CD4-positive, alpha-beta T cell treated with Interleukin-4 for 4 hours (primary cell): ENCODE results near the gene CACNB2.
A peak's percentile ranks its signal among the peaks of the same experiment; 100 is the strongest.
"Not testable (repeated sequence)": the region's sequence is repeated elsewhere in the genome, so short reads cannot be mapped to it uniquely, and the experiment has no call there.

Source experiments
- DNase-seq: peaks from one replicate; pipeline ENCODE4 v3.0.0-alpha.2; 2020

The CACNB2 gene

DNA sequence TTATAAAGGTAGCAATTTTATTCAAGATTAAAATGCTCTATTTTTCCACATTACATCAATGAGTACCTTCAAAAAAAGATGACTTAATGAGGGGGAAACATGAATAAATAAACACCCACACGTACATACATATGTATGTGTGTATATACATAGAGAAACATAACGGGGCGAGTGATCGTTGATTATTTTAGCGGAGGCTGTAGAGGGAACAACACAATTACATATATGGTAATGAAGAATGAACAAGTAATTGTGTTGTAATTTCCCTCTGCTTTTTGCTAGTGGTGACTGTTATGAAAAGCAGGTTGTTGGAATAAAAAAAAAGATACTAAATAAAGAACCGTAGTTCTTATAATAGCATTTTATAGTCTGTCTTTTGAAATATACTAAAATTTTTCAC, 63.2 kb downstream of the CACNB2 start:
- DNase-seq: no peak

GRCh38 chr10:18204039-18204835, 64.0 kb downstream of the CACNB2 start:
- DNase-seq: peak; percentile 42

DNA sequence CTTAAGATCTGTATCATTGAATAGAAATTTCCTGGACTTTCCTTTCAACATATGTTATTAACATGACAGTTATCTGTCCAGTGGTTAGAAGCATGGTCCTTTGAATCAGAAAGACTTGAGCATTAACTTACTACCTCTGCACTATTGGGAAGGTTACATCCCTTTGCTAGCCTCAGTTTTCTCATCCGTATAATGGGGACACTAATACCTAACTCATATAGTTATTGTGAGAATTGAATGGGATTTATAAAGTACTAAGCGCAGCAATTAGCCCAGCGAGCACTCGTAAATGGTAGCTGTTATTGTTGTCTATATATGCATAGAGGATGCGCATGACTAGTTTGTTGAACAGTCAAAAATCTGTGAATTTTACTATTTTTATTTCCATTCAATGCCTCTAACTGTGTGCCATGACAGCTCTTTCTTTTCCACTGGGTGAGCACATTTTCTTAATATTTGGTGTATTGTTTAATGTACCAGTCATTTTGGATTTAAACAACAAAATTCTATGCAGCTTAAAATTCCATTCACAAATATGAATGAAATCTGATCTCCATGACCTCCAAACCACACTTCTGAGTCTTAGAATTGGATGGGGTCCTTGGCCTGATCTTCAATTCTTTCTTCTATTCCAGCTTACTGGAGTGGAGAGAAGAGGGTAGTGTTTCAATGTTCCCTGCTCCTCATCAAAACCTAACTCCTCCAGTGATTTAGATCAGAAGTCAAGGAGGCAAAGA, 65.0 kb downstream of the CACNB2 start:
- DNase-seq: no peak

- not testable (repeated sequence) for DNase-seq
These were observed 68.0 kb downstream of the CACNB2 start for GRCh38 chr10:18208186-18208585.

DNA sequence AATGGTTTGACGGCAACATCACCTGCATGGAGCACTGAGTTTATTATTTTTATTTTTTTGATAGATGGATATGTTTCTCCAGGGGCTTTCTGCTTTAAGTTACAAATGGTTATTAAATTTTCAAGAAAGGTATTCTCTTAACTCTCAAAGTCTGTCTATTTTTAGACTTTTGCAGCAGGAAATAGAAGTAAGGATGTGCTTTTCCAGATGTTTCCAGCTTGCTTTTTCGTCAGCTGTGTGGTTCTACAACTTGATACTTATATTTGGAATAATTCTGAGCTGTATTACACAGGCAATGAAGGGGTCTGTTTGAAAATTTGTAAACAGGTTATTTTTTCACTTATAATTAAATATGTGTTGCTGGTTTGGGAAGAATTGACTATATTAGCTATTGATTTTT, 69.0 kb downstream of the CACNB2 start:
- DNase-seq: no peak

- DNase-seq: no peak
These were observed 70.5 kb downstream of the CACNB2 start for GRCh38 chr10:18210711-18211110.

DNA sequence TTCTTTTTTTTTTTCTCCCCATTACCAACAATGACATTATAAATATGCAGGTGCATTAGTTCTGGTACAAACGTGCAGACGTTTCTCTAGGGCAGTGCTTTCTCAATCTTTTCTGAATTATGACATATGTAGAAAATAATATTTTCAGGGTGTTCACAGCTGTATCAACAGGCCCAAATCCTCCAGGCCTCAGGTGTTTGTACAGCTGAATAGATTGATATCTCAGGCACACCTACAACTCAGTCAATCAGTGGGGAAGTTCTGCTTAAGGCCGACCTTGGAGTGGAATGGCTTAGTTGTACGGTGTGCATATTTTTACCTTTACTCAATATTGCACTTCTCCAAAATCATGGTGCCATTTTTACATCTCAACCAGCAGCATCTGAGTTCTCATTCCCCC, 71.6 kb downstream of the CACNB2 start:
- no peak for DNase-seq

GRCh38 chr10:18213271-18213670, 73.0 kb downstream of the CACNB2 start:
- no peak for DNase-seq

DNA sequence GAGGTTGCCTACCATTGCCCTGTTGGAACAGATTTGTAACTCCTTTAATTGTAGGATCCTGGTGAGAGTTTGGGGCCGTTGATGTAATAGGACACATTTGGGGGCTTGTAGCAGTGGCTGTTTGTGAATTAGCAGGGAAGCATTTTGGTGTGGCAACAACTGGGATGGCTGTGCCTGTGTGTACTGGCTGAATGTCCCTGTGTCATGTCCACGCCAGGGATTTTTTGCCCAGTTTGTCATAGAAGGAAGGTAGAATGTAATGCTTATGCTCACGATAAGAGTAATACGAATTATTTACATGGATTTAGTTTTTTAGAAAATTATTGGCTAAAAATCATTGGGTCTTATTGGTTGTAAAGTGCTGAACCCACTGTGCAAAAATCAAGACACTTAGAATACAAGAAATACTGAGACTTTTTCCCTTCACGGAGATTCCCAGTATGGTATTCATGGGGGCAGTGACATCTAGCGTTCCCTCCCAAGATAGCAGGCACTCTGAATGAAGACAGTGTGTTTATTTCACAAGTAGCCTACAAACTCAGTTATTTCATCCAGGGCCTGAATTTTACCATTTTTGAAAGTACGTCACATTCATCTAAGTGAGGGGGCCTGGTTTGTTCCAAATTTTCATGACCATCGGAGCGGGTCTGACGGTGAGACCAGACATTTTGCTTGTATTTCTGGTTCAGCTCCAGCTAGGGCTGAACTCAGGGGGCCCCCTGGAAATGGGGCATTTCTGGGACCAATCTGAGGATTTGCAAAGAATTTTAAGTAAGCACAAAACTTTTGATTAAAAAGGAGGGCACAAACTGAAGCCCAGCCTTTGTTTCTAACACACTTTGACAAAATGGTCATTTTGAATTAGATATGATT, 74.7 kb downstream of the CACNB2 start:
- DNase-seq: peak; percentile 6

DNA sequence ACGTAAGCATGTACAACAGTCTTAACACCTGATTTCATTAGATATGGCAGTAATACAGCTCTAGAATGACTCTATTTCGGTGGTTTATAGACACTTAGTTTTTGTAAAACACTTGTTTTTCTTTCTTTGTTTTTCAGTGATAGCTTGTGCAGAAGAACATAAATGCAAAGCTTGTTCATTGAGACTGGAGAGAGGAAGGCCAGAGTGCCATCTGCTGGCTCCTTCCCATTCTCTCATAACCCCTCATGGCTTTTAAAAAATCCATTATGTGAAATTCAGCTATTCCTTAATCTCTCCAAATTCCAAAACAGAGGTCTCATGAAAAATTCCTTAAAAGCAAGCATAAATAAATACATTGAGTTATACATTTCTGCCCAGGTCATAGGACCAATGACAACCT, 76.3 kb downstream of the CACNB2 start:
- no peak for DNase-seq

GRCh38 chr10:18217577-18217976, 77.4 kb downstream of the CACNB2 start:
- DNase-seq: no peak

DNA sequence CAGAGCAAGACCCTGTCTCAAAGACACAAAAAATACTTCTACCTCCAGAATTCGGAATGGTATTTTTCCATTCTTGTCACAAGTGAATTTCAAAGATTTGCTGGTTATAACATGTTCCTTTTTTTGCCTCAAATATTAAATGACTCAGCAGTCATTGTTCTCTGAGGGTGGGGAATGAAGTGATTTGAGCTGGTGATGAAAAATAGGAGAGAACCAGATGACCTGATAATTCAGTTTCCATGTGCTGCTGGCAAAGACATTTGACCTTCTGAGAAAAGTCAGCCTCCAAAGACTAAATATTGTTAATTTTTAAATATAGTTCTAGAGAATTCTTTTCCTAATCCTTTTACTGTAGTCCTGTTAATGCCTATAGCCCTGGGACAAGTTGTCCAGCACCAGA, 78.9 kb downstream of the CACNB2 start:
- DNase-seq: no peak

- no peak for DNase-seq
These were observed 80.9 kb downstream of the CACNB2 start for GRCh38 chr10:18221123-18221522.

DNA sequence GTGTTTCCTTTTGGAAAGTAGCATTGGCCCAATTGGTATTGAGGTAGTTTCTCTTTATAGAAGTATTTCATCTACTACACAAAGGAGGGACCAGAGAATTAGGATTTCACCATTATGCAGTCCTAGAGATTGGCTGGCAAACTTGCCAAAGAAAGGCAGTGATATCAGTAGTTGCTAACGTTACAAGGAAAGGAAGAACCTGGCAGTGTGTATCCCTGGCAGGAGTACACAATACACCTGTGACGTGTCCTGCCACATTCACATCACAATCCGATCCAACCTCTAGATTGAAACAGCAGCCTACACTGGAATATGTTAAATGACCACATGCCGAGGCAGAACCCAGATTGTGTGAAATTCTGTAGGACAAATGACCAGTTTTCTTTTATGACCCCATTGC, 81.7 kb downstream of the CACNB2 start:
- DNase-seq: no peak

DNA sequence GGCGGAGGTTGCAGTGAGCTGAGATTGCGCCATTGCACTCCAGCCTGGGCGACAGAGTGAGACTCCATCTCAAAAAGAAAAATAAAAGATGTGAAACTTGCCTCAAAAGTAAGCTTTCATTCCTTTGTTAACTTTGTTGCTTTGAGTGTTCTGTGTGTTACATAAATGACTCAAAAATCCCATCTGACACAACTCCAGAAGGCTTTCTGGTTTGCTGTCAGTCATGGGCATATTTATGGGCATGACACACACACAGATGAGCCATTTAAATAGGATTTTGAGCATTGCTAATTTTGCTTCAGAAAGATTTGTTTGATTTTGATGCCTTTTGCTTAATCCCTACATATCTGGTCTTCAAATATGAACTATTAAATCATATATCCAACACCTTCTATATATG, 82.6 kb downstream of the CACNB2 start:
- DNase-seq: no peak

DNA sequence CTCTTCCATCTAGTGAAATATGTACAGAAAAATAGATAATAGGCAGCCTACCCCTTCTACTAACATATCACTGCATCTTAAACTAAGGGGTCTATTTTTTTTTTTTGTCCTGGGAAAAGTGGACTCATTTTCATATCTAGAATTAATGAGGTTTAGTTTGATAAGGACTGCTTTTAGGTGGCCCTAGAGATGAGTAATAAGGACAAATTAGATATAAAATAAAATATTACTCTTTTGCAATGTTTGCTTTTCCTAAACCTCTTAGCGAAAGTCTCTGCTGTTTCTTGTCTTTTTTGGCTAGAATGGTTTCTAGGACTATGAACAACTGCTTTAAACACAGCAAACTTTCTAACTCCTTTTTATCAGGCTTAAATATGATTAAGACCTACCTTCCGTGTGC, 83.7 kb downstream of the CACNB2 start:
- no peak for DNase-seq

GRCh38 chr10:18224626-18225445, 84.6 kb downstream of the CACNB2 start:
- DNase-seq: no peak

DNA sequence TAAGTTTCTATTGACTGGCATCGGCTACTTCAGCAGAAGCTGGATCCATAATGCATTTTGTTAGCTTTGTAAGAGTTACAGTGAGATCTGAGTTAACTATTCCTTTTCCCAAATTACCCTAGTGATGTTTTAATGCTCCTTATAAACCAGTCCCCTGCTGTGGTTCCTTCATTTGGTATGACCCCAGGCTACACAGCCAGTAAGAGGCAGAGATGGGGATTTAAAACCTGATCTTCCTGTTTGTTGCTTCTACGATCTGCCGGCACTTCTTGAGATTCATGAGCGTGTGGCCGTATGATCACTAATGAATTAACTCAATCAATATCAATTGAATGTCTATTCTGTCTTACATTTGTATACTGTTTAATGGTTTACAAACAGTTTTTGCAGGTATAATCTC, 86.1 kb downstream of the CACNB2 start:
- no peak for DNase-seq

GRCh38 chr10:18229826-18230225, 89.6 kb downstream of the CACNB2 start:
- no peak for DNase-seq

- no peak for DNase-seq
These were observed 90.6 kb downstream of the CACNB2 start for GRCh38 chr10:18230794-18231193.

DNA sequence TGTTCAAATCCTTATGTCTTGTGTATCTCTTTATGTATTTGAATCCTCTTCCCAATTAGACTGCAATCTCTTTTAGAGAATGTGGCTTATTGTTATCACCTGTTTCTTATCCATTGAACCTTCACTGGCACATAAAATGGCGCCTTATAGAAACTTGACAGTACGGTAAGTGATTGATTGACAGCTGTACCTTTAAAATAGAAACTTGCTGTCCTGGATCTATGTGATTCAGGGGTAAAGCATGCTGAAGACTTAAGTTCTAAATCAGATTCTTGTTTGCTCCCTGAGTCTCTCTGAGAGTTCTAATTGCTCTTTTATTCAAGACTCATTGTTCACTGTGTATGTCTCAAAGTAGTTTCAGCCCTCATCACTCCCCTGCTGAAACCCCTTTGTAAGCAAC, 91.3 kb downstream of the CACNB2 start:
- DNase-seq: no peak

- DNase-seq: no peak
These were observed 93.6 kb downstream of the CACNB2 start for GRCh38 chr10:18233775-18234174.

- DNase-seq: no peak
These were observed 95.3 kb downstream of the CACNB2 start for GRCh38 chr10:18235477-18235876.
